ENCODE data around the gene TFPI.
"Not testable (repeated sequence)": the region's sequence is repeated elsewhere in the genome, so short reads cannot be mapped to it uniquely, and the experiment has no call there.

TFPI gene

DNA sequence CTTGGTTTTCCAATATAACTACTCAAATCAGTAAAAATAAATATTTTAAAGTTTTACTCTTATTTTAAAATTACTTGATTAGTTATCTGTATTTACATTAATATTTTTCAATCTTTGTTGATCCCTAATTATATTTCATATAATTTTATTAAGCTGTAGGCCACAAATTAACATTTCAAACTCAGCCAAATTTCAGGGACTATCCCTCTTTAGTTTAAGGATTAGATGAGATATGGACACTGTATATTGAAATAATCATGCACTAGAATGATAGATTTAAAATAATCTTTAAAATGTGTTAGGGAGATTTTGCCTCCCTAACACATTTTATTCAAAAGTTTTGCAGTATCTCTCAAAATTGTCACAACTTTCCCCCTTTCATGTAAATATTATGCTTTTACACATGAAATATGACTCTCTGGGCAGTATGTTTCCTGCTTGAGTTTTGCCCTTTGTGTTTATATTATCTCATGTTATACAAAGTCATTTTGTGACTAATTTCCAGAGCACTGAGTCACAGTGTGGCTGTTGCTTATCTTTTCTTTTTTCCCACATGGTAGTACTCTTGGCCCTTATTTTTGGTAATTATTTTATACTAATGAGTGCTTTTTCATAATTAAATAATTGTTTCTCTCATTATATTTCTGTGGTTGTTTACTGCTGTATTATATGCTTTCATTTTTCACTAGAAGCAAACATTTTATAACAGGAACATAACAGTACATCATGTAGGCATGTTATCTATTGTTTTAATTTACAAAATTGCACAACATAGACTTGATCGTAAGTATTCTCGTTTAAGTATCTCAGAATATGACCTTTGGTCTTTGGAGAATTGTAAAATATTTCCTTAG lies 1.2 kb downstream of the TFPI start:
- no peak for DNase-seq

DNA sequence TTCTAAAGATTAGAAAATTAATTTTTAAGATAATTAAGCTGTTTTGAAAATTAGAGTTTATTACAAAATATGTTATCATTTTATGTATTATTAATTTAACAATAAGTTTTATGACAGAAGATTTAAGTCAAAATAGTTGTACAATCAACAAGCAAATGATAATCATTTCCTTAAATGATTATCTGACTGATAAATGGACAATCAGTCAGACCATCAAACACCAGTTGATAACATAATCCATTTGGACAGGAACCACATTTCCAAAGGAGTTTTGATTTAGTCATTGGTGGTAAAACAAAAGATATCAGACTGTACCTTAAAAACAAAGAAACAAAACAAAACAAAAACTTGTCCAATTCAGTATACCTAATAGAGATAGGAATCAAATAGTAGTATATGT lies 1.9 kb downstream of the TFPI start:
- DNase-seq = no peak

DNA sequence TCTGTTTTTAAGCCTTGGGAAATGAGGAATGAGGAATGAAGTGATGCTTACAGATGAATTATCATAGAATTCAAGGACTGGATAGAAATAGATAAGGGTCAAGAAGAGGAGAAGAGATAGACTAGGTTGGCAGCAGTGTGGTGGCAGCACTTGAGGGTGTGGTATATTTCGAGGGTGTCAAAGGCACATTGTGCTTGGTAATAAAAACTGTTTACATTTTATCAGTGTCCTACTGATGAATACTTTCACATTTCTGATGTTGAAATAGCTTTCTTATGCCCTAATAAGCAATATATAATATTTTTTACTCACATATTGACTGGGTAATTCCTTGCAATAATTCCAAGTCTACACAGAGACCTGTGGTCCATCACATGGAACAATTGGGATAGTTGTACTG lies 3.4 kb downstream of the TFPI start:
- DNase-seq = no peak

DNA sequence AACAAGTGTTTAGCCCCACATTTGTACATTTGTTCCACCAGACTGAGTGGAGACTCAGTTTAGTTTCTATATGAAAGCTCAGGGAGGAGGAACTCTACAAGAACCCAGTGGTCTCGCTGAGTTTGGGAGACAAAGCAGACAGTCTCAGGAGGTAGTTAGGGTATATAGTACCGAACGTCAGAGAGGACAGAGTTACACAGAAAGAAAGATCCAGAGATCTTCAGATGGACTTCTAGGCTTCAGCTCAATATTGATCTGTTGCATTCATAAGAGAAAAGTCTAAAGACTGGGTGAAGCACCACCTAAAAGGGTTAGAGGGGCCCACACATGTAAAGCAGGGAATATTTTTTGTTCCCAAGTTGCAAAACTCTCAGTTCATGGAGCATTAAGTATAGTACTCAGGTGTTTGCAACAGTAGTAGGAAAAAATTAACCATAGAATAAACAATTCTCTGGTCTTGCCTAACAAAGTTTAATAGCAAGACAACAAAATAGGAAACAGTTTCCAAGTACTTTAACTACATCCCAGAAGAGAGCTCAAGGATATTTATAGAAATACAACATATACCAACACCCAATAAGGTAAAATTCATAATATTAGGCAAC lies 4.2 kb downstream of the TFPI start:
- no peak for DNase-seq

DNA sequence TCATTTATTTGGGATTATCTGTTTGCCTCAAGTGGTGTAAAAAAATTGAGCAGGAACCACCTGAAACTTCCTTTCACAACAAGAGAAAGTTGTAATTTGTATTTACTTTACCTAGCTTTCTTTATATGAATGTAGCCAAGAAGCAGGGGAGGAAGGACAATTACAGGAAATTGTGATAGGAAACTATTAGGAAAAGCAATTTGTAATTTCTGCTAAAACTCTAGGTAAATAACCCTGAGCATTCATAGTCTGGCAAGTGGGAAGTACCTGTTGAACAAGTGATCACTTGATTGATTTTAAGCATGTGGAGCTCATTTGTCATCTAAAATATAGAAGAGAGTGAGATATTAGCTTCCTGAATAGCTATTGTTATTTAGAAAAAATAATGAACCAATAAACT lies 5.0 kb downstream of the TFPI start:
- DNase-seq = no peak

DNA sequence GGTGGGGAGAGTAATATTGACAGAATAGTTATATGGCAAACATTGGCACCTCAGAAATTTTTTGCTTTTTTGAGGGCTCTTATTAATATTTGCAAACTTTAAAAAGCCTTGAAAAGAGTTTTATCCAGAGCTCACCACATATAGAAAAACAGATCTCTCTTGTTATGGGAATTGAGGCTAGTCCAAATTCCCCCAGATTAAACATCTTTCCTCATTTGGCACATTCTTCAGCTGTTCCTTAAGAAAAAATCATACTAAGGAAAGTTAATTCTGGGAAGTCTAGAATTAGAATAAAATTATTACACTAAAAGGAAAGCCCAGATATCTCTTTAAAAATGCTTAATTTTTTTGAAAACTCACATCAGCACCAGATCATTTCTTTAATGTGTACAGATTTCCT lies 5.6 kb downstream of the TFPI start:
- DNase-seq = no peak

DNA sequence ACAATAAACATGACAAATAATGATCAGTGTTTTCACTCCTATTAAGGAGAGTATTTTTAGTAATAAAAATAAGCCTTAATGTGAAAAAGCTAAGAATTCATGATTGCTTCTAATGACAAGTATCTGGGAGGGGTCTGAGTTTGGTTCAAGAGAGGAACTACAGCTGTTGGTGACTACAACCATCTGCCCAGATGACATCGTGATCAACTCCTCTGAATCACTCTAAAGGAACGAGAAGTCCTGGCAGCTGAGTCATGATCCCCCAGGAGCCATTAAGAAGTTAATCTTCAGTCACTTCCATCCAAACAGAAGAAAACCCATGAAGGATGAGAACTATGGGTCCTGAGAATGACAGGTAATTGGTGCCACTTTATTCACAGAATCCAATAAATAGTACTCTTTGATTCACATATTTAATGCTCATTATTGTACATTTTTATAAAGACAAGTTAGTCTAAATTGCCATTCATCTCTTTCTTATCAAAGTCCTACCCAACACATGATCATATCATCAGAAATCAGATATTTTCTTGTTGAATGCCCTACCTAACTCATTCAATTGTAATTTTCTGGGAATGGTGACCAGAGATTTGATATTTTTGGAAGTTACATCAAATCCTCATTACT lies 6.8 kb downstream of the TFPI start:
- DNase-seq = no peak

DNA sequence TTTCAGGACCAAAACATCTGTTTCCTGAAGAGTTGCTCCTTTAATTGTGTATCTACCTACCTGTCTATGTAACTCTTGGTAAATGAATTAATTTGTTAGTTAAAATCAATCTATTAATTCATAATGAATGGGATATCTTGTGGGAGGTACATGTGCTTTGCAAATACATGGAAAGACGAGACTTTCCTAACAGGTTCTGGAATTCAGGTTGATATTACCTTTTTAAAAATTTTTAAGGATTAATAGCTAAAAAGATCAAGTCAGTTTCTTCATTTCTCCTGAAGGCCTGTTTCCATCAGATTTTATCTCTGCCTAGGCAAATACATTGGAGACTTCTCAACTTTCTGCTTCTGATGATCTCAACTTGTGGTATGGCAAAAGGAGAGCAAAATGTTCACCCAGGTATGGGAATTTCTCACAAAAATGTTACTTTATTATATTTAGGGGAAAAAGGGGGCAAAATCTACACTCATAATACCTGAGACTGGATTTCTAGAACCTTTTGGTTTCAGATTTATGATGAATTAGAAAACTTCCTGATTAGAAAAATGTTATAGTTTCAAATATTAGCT lies 7.4 kb downstream of the TFPI start:
- no peak for DNase-seq

DNA sequence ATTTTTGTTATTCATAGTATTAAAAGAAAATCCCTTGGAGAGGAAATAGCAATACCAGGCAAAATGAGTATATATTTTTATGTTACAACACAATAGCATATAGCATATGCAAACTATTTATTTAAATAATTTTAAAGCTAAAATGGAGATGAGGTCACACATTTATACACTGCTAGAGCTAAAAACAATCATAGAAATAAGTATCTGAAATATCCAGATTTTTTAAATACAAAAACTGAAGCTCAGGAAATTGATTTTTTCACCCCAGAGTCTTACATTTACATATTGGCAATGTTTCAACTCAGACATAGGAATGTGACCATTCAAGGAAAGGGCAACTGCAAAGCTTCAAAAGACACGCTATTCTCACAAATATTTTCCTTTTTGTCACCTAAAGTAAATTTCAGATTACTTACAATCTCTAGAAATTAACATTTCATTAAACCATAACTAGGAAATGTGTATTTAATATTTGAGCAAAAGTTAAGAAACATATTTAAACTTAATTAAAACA lies 8.9 kb downstream of the TFPI start:
- no peak for DNase-seq

DNA sequence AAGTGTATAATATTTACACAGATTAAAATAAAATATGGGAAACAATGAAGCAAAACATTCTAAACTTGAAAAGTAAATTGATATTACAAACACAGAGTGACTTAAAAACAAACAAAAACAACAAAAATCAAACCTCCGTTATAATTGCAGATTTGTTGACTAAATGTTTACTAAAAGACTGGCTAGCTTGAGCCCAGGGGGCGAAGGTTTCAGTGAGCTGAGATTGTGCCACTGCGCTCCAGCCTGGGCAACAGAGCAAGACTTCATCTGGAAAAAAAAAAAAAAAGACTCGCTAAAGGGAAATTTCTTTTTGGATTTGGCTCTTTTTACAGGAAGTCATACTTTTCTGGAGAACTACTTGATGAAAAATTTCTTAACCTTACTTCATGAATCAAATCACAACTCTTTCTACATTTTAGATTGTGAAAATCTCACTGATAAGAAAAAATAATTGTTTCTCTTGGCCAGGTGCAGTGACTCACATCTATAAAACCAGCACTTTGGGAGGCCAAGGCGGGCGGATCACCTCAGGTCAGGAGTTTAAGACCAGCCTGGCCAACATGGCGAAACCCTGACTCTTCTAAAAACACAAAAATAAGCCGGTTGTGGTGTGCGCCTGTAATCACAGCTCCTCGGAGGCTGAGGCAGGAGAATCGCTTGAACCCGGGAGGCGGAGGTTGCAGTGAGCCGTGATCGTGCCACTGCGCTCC lies 9.7 kb downstream of the TFPI start:
- no peak for DNase-seq

DNA sequence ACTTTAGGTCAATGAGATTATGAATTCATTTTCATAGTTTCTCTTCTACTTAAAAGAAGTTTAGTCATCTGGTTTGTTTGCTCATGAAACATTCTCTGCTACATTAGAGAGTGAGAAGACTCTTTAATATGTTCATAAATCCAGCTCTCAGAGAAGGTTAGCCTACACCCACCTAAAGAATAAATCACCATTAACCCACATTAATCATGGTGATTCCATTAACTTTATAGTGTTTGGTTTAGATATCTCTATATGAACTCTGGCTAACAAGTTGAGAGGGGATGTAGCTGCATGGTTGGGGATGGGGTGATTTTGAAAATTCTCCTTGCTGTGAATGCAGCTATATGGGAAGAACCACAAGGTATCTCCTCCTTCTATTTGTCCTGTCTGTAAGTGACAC lies 10.7 kb downstream of the TFPI start:
- DNase-seq = no peak

DNA sequence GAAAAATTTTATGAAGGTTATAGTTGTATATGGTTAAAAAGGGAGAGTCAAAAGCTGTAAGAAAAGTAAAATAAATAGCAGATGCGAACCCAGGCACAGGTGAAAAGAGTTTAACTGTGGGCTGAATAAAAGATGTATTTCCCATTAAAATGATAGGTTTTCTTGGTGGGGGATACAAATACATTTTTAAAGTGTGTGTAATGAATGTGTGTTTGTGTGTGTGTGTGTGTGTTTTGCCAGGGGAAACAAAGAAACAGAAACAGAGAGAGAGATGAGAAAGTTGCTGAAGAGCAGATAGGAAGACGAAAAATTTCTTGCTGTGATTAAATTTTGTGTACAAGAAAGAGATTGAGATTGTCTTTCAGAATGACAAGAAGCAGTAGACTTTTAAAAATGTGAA lies 12.1 kb downstream of the TFPI start:
- DNase-seq = no peak

DNA sequence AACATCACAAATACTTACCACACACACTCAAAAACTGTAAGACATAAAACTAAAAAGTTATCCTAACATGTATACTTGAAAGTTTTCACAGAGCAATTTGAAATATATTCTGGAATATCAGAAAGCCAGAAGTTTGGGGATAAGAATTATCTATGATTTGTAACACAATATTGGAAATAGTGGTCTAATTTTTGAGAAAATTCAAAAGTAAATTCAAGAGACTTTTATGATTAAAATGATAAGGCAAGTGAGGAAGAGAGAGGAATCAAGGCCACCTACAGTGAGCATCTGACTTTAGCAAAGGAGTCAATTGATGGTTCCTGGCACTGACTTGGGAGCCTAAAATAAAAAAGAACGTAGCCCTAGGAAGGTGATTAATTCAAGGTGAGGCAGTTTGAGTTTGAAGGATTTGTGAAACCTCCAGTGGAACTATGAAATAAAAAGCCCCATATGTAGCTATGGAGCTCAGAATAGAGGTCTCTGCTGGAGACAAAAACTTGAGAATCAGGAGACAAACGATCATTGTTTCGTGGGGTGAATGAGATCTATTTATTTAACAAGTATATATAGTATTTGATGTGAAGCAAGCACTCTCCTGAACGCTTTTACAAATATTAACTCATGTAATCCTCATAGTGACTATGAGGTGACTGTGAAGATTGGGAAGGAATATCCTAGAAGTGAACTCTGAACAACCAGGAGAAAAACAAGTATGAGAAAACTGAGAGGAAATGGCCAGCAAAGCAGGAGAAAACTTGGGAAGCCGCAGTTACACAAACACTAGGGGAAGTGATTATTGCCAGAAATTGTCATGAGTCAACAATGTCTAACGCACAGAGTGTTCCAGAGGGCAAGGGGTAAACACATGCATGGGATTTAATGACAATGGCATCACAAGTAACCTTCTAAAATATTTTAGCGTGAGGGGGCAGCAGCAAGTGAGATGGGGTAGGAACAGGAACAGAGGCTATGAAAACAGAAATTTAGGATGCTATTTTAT lies 12.8 kb downstream of the TFPI start:
- no peak for DNase-seq

DNA sequence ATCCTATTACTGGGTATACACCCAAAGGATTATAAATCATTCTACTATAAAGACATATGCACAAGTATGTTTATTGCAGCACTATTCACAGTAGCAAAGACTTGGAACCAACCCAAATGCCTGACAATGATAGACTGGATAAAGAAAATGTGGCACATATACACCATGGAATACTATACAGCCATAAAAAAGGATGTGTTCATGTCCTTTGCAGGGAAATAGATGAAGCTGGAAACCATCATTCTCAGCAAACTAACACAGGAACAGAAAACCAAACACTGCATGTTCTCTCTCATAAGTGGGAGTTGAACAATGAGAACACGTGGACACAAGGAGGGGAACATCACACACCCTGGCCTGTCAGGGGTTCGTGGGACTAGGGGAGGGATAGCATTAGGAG lies 16.0 kb downstream of the TFPI start:
- not testable (repeated sequence) for DNase-seq

DNA sequence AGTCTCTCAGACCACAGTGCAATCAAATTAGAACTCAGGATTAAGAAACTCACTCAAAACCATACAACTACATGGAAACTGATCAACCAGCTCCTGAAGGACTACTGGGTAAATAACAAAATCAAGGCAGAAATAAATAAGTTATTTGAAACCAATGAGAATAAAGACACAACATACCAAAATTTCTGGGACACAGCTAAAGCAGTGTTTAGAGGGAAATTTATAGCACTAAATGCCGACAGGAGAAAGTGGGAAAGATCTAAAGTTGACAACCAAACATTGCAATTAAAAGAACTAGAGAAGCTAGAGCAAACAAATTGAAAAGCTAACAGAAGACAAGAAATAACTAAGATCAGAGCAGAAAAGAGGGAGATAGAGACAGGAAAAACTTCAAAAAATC lies 18.9 kb downstream of the TFPI start:
- not testable (repeated sequence) for DNase-seq

DNA sequence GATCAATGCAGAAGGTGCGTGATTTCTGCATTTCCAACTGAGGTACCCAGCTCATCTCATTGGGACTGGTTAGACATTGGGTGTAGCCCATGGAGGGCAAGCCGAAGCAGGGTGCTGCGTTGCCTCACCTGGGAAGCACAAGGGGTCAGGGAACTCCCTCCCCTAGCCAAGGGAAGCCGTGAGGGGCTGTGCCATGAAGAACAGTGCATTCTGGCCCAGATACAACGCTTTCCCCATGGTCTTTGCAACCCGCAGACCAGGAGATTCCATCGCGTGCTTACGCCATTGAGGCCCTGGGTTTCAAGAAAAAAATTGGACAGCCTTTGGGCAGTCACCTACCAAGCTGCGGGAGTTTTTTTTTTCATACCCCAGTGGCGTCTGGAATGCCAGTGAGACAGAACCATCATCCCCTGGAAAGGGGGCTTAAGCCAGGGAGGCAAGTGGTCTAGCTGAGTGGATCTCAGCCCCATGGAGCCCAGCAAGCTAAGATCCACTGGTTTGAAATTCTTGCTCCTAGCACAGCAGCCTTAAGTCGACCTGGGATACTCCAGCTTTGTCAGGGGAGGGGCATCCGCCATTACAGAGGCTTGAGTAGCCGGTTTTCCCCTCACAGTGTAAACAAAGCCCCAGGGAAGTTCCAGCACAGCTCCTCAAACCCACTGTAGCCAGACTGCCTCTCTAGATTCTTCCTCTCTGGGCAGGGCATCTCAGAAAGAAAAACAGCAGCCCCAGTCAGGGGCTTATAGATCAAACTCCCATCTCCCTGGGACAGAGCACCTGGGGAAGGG lies 21.7 kb downstream of the TFPI start:
- no peak for DNase-seq

DNA sequence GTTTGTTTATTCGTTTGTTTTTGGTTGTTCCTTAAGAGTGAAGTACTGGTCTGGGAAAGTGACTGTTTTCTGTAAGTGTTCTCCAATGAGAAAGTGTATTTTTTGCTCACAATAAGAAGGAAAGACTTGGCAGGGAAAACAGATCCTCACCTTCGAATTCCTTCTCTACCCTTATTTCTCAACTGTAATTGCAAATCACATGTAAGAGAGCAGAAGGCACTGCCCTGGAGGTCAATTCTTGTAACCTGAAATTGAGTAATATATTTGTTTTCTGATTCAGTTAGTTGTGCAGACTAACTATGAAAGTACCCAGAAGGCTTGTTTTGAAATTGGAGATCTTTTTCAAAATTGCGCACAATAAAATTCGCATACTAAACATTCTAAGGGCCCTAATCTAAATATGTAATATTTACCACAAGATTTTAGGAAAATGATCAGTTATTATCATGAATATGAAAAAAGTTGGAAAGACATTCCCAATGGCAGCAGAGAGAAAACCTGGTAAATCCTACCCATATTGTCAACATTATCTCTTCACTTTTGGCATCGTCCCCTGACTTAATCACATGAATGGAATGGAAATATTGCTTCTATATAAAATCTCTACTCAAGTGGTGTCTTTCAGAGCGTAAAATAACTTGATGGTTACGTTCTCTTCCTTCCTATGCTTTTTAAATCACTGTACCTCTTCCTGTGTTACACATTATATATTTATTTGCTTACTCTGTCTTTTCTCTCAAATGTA lies 24.1 kb downstream of the TFPI start:
- no peak for DNase-seq

DNA sequence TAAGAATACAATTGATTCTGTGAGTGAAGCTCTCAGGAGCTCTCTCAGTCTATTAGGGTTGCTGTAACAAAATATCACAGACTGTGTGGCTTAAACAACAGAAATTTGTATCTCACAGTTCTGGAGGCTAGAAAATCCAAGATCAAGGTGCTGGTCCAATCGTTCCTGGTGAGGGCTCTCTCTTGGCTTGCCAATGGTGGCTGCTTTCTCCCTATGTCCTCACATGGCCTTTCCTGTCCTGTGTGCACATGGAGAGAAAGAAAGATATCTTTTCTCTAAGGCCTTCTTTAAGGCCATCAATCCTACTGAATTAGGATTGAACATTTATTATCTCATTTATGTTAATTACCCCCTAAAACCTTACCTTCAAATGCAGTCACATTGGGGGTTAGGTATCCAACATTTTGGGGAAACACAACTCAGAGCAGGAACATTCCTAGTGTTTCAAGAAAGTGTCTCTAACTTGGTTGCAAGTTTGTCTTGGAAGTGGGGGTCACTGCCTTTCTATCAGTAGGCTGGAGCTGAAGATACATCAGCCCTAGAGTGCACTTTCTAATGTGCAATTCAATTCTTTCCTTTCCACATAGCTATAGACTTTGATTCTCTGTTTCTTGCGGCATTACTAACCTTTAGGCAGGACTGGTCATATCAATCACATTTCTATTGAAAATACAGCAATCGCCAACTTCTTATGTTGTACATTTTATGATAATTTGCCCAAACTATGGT lies 24.8 kb downstream of the TFPI start:
- DNase-seq = no peak

DNA sequence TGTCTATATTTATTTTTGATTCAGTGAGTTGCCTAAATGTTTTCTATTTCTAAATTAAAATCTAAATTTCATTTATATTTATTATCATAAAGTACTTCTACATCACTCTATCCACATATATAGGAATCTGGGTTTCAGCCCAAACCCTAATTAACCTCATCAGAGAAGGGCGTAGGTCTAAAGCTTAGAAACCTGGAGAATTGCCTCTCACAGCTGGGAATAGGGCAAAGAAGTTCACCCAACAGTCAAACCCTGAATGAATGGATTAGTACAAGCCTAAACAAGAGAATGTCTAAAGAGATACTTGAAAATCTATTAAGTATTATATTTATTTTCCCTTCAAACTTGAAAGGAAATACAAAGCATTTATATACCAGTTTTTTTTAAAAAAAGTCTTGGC lies 26.2 kb downstream of the TFPI start:
- DNase-seq = no peak

All from NCI-H1048 (cell line).